ENCODE measurements around the gene NSD1.
A peak's percentile ranks its signal among the peaks of the same experiment; 100 is the strongest.
"Not testable (repeated sequence)": the region's sequence is repeated elsewhere in the genome, so short reads cannot be mapped to it uniquely, and the experiment has no call there.

Gene NSD1

GRCh38 chr5:177290816-177291596 lies 157.4 kb downstream of the NSD1 start:
- no peak for DNase-seq (ENCODE audit: low spot score)

- no peak for DNase-seq (ENCODE audit: low spot score)
Observed at GRCh38 chr5:177291735-177292134, 158.2 kb downstream of the NSD1 start.

DNA sequence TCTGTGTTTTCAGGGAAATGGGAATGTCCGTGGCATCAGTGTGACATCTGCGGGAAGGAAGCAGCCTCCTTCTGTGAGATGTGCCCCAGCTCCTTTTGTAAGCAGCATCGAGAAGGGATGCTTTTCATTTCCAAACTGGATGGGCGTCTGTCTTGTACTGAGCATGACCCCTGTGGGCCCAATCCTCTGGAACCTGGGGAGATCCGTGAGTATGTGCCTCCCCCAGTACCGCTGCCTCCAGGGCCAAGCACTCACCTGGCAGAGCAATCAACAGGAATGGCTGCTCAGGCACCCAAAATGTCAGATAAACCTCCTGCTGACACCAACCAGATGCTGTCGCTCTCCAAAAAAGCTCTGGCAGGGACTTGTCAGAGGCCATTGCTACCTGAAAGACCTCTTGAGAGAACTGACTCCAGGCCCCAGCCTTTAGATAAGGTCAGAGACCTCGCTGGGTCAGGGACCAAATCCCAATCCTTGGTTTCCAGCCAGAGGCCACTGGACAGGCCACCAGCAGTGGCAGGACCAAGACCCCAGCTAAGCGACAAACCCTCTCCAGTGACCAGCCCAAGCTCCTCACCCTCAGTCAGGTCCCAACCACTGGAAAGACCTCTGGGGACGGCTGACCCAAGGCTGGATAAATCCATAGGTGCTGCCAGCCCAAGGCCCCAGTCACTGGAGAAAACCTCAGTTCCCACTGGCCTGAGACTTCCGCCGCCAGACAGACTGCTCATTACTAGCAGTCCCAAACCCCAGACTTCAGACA lies 160.4 kb downstream of the NSD1 start:
- DNase-seq (ENCODE audit: low spot score), result no peak

DNA sequence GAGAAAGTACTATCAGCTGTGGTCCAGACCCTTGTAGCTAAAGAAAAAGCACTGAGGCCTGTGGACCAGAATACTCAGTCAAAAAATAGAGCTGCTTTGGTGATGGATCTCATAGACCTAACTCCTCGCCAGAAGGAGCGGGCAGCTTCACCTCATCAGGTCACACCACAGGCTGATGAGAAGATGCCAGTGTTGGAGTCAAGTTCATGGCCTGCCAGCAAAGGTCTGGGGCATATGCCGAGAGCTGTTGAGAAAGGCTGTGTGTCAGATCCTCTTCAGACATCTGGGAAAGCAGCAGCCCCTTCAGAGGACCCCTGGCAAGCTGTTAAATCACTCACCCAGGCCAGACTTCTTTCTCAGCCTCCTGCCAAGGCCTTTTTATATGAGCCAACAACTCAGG lies 161.1 kb downstream of the NSD1 start:
- DNase-seq (ENCODE audit: low spot score), result no peak

DNA sequence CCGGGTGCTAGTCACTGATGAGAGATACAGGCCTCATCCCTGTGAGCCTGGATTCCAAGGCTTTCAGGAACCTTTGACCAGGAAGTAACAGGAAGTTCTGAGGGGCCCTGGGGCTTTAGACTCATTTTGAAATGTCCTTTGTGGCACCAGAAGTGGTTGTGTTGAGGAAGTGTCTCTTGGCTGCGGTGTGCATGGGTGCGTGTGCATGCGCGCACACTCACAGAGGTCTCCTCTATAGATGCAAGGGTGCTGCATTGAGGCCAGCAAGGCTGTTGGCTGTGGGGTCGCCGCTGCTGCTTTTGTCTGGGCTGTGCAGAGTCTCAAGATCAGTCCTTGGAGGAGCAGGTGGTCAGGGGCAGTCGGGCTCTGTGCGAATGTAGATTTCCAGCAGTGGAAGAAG lies 162.4 kb downstream of the NSD1 start:
- DNase-seq (ENCODE audit: low spot score), result no peak

- no peak for DNase-seq (ENCODE audit: low spot score)
Observed at GRCh38 chr5:177296581-177296980, 163.0 kb downstream of the NSD1 start.

GRCh38 chr5:177297922-177298321 lies 164.3 kb downstream of the NSD1 start:
- no peak for DNase-seq (ENCODE audit: low spot score)

GRCh38 chr5:177299697-177300096 lies 166.1 kb downstream of the NSD1 start:
- no peak for DNase-seq (ENCODE audit: low spot score)

DNA sequence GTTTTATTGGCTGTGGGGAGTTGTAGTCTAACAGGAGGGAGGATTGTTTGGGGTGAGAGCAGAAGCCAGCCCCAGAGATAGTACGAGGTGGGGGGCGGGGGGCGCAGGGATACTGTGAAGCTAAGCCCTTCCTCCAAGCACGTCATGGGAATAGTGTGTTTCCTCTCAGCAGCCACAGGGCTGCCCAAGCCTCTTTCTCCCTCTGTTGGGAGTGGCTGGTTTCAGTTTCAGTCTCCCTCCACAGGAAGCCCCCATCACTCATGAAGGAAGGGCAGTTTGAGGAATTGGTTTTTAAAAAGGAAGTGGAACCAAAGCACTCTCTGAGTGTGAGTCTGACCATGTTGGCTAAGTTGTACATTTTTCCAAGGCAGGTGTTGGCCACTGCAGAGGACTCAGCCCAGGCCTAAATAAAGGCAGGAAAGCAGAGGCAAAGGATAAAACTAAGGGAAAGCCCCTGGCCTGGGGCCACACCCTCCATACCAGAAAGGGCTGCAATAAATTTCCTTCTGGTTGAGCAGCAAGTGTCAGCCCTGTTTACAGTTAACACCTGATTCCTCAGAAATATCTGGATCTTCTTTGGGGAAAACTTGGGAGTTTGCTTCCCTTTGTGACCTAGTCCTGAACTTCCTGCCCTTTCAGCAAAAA lies 166.8 kb downstream of the NSD1 start:
- DNase-seq (ENCODE audit: low spot score), result peak; percentile 35

DNA sequence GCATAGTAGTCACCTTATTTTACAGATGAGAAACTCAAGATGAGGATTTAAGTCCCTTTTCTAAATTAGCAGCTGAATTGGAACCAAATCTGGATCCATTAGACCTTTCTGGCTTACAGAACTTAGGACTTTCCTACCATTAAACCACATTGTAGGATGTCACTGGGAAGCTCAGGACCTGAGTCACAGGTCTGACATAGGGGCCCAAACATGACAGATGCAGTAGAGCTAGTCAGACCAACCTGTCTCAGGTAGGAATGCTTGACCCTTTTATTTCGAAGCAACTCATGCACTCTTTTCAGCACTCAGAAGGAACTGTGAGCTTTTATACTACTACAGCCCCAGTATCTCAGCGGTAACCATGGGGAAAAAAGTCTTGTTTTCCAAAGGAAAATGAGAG lies 167.4 kb downstream of the NSD1 start:
- no peak for DNase-seq (ENCODE audit: low spot score)

DNA sequence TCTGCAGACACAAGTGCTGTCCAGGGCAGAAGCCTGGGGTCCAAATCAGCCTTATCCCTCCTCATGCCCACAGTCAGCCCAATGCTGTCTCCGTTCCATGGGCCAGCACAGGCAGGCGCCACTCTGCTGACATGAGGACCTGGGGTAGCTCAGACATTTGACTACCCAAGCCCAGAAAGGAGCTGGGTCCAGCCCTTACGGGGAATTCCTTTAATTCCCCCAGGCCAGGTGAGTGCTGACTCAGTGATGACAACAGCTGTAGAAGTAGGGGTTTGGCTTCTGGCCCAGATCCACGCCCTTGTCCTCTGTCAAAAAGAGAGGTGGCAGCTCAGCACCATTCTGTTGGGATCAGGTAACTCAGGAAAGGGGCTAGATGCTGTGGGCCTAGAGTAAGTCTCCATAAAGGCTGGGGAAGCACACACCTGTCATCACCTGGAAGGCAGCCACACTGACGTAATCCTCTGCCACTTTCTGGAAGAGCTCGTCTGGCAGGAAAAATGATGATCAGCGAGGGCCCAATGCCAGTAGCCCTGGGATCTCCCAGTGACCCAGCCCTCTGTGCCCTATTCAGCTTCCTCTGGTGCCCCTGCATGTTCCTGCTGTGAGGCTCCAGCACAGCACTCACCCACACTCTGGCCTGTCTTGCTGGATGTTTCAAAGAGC lies 168.1 kb downstream of the NSD1 start:
- DNase-seq (ENCODE audit: low spot score), result peak; percentile 64

DNA sequence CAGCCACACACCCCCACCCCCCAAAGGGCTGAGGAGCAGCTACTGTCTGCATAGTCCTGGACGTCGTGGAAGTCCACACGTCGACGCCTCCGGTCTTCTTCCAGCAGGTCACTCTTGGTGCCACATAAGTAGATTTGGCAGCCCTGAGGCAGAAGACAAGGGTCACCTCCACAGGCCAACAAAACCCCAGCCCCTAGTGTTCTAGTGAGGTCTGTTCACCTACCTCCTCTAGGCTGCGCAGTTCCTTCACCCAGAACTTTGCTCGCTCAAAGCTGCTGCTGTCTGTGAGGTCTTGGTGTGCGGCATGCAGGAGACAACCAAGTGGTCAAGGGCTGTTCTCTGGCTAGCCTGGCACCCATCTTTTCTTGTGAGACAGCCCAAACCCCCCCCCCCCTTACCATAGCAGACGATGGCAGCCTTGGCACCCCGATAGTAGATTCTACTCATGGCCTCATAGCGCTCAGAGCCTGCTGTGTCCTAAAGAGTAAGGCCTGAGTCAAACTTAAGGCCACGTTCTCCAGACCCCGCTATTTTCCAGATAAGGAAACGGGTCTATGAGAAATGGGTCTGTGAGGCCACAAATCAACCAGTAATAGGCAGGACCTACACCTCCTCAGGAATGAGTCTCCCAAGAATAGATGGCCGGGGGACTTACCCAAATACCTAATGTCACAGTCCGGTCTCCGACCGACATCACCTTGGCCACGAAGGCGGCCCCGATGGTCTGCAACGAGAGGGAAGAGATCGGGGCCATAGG lies 169.0 kb downstream of the NSD1 start:
- no peak for DNase-seq (ENCODE audit: low spot score)

DNA sequence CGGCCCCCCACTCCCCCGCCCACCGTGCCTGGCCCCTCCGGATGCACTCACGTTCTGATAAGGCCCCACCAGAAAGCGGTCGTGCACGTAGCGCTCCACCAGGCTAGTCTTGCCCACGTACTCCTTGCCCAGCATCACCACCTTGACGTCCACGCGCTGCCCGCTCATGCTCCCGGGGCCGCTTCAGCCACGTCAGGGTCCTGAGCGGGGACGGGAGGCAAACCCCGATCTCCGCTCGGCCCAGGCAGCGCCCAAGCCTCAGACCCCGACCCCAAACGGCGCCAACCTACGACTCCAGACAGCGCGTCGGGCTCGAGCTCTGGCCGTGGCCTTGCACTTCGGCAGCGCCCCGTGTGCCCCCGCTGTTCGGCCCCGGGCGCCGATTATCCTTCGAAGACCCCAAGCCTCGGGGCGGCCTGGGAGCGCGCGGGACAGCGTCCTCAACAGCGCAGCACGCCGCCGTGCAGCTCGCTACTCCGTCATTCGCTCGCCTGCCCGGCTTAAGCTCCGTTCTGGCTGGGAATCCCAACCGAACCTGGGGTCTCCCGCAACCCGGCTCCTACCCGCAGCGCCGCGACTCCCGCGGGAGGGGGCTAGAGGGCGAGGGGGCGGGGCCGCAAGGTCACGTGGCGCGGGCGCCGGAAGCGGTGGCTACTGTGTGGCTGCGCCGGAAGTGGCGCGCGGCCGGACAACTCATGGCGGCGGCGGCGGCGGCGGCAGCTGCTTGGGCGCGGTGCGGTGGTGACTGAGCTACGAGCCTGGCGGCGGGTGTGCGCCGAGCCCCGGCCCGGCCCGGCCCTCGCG lies 169.8 kb downstream of the NSD1 start, which contains the start of the genes PRELID1 and RAB24:
Gene PRELID1 (plus strand): TSS at position 679 of the 804 bp plus-strand sequence. CDS start 187 bp downstream, outside the sequence.
Gene RAB24 (minus strand): TSS at position 599 of the 804 bp plus-strand sequence. CDS start 431 bp downstream, at position 168.
- DNase-seq (ENCODE audit: low spot score), result peak; percentile 82

GRCh38 chr5:177303925-177304391 lies 170.4 kb downstream of the NSD1 start:
- DNase-seq (ENCODE audit: low spot score), result no peak

- DNase-seq (ENCODE audit: low spot score), result peak; percentile 47
Observed at GRCh38 chr5:177304392-177305119, 171.0 kb downstream of the NSD1 start.

- not testable (repeated sequence) for DNase-seq (ENCODE audit: low spot score)
Observed at GRCh38 chr5:177306103-177306640, 172.6 kb downstream of the NSD1 start.

DNA sequence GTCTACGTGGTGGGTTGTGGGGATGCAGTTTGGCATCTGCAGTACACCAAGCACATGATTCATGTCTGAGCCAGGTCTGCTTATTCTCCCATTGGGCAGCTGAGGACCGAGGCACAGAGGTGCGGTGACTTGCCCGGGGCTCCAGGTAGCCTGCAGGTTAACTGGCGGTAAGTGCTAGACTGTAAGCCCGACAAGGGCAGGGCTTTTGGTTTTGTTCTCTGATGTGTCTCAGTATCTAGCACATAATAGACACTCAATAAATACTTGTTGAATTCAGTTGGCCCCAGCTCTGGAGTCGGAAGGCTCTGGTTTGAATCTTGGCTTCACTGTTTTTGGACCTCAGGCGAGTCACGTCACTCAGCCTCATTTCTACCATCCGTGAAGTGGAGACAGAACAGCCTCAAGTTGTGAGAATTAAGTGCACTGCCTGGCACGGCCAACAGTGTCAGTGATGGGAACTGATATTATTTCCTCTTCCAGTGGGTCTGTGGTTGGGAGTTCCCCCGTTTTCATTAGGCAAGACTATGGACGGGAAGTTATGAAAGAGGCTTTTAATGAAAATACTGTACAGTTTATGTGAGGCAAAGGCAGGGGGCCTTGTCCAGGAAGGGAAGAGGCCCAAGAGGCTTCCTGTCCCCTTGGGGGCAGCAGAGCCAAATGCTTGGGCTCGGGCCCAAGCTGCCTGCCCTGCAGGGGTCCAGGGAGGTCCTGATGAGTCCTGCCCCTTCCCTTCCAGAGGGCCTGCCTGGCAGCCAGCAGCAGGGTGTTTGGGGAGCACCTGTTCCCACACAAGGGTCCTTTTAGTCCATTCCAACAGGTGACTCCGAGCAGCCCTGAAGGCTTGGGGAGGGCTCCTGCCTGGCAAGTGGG lies 173.3 kb downstream of the NSD1 start:
- DNase-seq (ENCODE audit: low spot score), result no peak
